ENCODE results near the gene FARP2. TPM values are rescaled to one million over a fixed set of nuclear protein-coding genes. Genes with fewer than 3 reads are reported as not detected.

The FARP2 gene
- total and polyA plus RNA-seq, 2 of the 4 experiments (the other 2 are of a cell fraction) = 17.1 to 30.8 TPM

DNA sequence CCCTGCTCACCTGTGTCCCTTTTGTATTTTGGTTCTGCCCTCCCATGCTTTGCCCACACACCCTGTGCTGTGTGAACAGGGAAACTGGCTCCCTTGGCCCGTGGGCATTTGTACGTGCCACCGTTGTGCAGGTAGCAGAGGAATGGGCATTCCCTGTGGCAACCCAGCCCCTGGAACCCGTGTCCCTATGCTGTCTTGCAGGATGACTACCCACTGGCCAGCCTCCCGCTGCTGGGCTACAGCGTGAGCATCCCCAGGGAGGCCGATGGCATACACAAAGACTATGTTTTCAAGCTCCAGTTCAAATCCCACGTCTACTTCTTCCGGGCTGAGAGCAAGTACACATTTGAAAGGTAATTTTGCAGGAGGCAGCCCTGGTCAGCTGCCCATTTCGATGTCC lies 137.0 kb downstream of the FARP2 start:
- no peak overlapping the region for H3K56ac ChIP-seq (ENCODE audit: extremely low read depth, insufficient read depth, low read length)
- H2AK9ac ChIP-seq (replicated peaks; ENCODE audit: low read depth, low read length, poor library complexity) = no peak overlapping the region
- no peak overlapping the region for H2BK20ac ChIP-seq (ENCODE audit: low read depth, low read length)
- no peak overlapping the region for H3K4me2 ChIP-seq (ENCODE audit: low read depth, low read length)
- no peak overlapping the region for H4K91ac ChIP-seq (ENCODE audit: insufficient read depth, low read depth, low read length)
- POLR2A ChIA-PET (ENCODE audit: unreplicated experiment) = no interaction called here
- no peak overlapping the region for H3K18ac ChIP-seq (ENCODE audit: low read depth, low read length)
- no peaks in the 10 kb centered on the region for H3K27me3 ChIP-seq (ENCODE audit: control insufficient read depth, insufficient read depth, low read length)
- no peak overlapping the region for H3K27ac ChIP-seq (ENCODE audit: insufficient read depth, low read length)
- no peak overlapping the region for H3K23ac ChIP-seq (ENCODE audit: low read depth, low read length)
- no peak for TF ChIP-seq CEBPB (IDR thresholded peaks at IDR 0.05; ENCODE audit: low read depth, low read length)
- TF ChIP-seq NFE2L2 (IDR thresholded peaks at IDR 0.05; ENCODE audit: low read depth, low read length) = no peak
- TF ChIP-seq, protein P1, sequence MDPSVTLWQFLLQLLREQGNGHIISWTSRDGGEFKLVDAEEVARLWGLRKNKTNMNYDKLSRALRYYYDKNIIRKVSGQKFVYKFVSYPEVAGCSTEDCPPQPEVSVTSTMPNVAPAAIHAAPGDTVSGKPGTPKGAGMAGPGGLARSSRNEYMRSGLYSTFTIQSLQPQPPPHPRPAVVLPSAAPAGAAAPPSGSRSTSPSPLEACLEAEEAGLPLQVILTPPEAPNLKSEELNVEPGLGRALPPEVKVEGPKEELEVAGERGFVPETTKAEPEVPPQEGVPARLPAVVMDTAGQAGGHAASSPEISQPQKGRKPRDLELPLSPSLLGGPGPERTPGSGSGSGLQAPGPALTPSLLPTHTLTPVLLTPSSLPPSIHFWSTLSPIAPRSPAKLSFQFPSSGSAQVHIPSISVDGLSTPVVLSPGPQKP (IDR thresholded peaks at IDR 0.05; ENCODE audit: borderline replicate concordance, low read depth, low read length) = no peak
- no peak for TF ChIP-seq RFX5 (IDR thresholded peaks at IDR 0.05; ENCODE audit: low read depth, low read length)
- TF ChIP-seq POLR2A (IDR thresholded peaks at IDR 0.05; ENCODE audit: low read depth, low read length) = no peak
- TF ChIP-seq MAFK (IDR thresholded peaks at IDR 0.05; ENCODE audit: low read depth, low read length) = no peak
- no peak for TF ChIP-seq CHD1 (IDR thresholded peaks at IDR 0.05; ENCODE audit: low read depth, low read length)
- TF ChIP-seq MAZ (IDR thresholded peaks at IDR 0.05; ENCODE audit: borderline replicate concordance, low read depth, low read length) = no peak
- TF ChIP-seq RAD21 (IDR thresholded peaks at IDR 0.05; ENCODE audit: low read length) = no peak
- TF ChIP-seq USF2 (IDR thresholded peaks at IDR 0.05; ENCODE audit: low read depth, low read length) = no peak
- TF ChIP-seq BHLHE40 (IDR thresholded peaks at IDR 0.05; ENCODE audit: low read depth, low read length) = no peak
- no peak for TF ChIP-seq SMC3 (IDR thresholded peaks at IDR 0.05; ENCODE audit: low read depth, low read length)
- no peak for TF ChIP-seq FOS (IDR thresholded peaks at IDR 0.05; ENCODE audit: low read depth, low read length)
- no peak for TF ChIP-seq RCOR1 (IDR thresholded peaks at IDR 0.05; ENCODE audit: insufficient replicate concordance, low read length)
- no peak for TF ChIP-seq MXI1 (IDR thresholded peaks at IDR 0.05; ENCODE audit: borderline replicate concordance, low read depth, low read length)
- TF ChIP-seq CTCF (conservative IDR thresholded peaks at IDR 0.05; ENCODE audit: low read depth, low read length) = no peak
- H4K8ac ChIP-seq (ENCODE audit: low read depth in 2 of 2, low read length in 2 of 2) = no peak overlapping the region
- H3K9ac ChIP-seq (ENCODE audit: low read depth, low read length) = no peak overlapping the region
- DNase-seq (no peak), ATAC-seq (ENCODE audit: low read depth) (no peak)
- H2AK5ac ChIP-seq (ENCODE audit: low read depth, low read length) = no peak overlapping the region
- no peak overlapping the region for H3K14ac ChIP-seq (replicated peaks; ENCODE audit: low read depth, low read length)
- dilution Hi-C loops (cut with HindIII; ENCODE audit: low sequenced_read_pairs, unreplicated experiment) (no loop called here), in situ Hi-C loops (cut with MboI; ENCODE audit: low sequenced_read_pairs) (no loop called here), intact Hi-C loops (cut with micrococcal nuclease) (no loop called here)
- no peak overlapping the region for H2BK15ac ChIP-seq (ENCODE audit: low read depth, low read length)
- no peak overlapping the region for H4K5ac ChIP-seq (ENCODE audit: low read depth, low read length)
- H3K9me3 ChIP-seq (ENCODE audit: control insufficient read depth, insufficient read depth, low read length) = no peaks in the 10 kb centered on the region
- no peak overlapping the region for H3K4ac ChIP-seq (ENCODE audit: low read depth, low read length)
- peaks cover 0 to 10% of the 10 kb centered on the region in 2 experiments; a peak in 1 of 4 replicates for H3K79me1 ChIP-seq (ENCODE audit: low read depth in 1 of 2, low read length in 2 of 2)
- H2BK5ac ChIP-seq (ENCODE audit: low read depth, low read length, poor library complexity, severe bottlenecking) = no peak overlapping the region
- peaks cover 14% of the 10 kb centered on the region; the same call in 1 of the 2 replicates for H3K9me1 ChIP-seq (ENCODE audit: insufficient read depth, low read length)
- 89% methylated on average over 5 of the region's 10 CpGs; no CpG with 5 or more reads in 1 of the 2 experiments for WGBS, 2 experiments (ENCODE audit: extremely low coverage in 2 of 2, insufficient read length in 1 of 2)
- peaks cover 43% of the 10 kb centered on the region for H3K36me3 ChIP-seq (ENCODE audit: control insufficient read depth, insufficient read depth, low read length)
- 0 out of 2 replicates have a peak, but pooled peaks cover 2% of the 10 kb centered on the region for H3K4me1 ChIP-seq (ENCODE audit: control insufficient read depth, insufficient read depth, low read length)
- no peak overlapping the region for H3K4me3 ChIP-seq (ENCODE audit: insufficient read depth, low read depth, low read length)
- no peak overlapping the region for H2AFZ ChIP-seq (replicated peaks; ENCODE audit: low read length, poor library complexity)
- CTCF ChIA-PET = no interaction called here
- H2BK120ac ChIP-seq (ENCODE audit: low read depth, low read length) = no peak overlapping the region
- peaks cover 3% of the 10 kb centered on the region; the same call in 1 of the 2 replicates for H4K20me1 ChIP-seq (ENCODE audit: insufficient read depth, low read length)
- BruUV-seq (replicated peaks) = no TSS peak

Measured in IMR-90 (cell line).